ELR (cell line): ENCODE measurements around the gene FKBP15.
"Not testable (repeated sequence)": the region's sequence is repeated elsewhere in the genome, so short reads cannot be mapped to it uniquely, and the experiment has no call there.

Experiments
- DNase-seq: peaks from one replicate; pipeline ENCODE4 v3.0.0-alpha.2; 2015; ENCODE audit warnings: low read depth

The FKBP15 gene, protein sequence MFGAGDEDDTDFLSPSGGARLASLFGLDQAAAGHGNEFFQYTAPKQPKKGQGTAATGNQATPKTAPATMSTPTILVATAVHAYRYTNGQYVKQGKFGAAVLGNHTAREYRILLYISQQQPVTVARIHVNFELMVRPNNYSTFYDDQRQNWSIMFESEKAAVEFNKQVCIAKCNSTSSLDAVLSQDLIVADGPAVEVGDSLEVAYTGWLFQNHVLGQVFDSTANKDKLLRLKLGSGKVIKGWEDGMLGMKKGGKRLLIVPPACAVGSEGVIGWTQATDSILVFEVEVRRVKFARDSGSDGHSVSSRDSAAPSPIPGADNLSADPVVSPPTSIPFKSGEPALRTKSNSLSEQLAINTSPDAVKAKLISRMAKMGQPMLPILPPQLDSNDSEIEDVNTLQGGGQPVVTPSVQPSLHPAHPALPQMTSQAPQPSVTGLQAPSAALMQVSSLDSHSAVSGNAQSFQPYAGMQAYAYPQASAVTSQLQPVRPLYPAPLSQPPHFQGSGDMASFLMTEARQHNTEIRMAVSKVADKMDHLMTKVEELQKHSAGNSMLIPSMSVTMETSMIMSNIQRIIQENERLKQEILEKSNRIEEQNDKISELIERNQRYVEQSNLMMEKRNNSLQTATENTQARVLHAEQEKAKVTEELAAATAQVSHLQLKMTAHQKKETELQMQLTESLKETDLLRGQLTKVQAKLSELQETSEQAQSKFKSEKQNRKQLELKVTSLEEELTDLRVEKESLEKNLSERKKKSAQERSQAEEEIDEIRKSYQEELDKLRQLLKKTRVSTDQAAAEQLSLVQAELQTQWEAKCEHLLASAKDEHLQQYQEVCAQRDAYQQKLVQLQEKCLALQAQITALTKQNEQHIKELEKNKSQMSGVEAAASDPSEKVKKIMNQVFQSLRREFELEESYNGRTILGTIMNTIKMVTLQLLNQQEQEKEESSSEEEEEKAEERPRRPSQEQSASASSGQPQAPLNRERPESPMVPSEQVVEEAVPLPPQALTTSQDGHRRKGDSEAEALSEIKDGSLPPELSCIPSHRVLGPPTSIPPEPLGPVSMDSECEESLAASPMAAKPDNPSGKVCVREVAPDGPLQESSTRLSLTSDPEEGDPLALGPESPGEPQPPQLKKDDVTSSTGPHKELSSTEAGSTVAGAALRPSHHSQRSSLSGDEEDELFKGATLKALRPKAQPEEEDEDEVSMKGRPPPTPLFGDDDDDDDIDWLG

GRCh38 chr9:113221003-113221799, at the start of gene FKBP15, which contains the start of gene SLC31A1:
FKBP15 (minus strand) TSS chr9:113221277; CDS start chr9:113221243, 34 bp downstream.
SLC31A1 (plus strand) TSS chr9:113221544; CDS start chr9:113256149, 34,605 bp downstream.
- peak; percentile 99 for DNase-seq

DNA sequence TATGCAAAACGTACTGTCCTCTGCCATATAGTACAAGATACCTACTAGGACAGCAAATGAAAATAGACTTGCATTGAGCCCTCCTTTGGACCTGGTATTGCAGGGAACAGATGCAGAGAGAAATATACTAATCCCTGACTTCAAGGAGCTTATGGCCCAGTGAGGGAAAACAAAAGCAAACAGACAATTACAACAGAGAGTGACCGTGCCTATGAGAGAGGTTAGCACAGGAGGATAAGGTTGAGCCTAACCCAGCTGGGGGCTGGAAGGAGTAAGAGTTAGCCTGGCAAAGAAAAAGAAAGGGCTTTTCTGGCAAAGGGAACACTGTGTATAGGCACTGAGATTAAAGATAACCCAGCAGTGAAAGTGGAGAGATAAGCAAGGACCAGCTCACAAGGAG, 48.8 kb upstream of the FKBP15 start:
- DNase-seq, result no peak

DNA sequence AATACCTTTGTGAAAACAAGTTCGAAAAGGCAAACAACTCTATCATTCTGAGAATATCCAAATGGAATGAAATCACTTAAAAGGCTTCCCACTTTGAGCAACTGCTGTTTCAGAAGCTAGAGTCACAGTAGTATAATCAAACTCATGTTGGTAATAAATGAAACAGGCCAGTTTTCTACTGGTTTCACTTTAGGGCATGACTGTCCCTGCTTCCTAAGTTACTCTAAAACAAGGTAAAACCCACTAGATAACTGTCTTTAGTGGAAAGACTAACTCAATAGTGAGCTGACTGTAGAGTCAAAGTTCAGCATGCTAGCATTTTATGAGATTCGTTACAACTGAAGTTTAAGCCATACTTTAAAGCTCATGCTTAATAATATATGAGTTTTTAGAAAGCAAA, 48.3 kb upstream of the FKBP15 start:
- DNase-seq, result no peak

GRCh38 chr9:113267911-113268566, 47.0 kb upstream of the FKBP15 start:
- no peak for DNase-seq

DNA sequence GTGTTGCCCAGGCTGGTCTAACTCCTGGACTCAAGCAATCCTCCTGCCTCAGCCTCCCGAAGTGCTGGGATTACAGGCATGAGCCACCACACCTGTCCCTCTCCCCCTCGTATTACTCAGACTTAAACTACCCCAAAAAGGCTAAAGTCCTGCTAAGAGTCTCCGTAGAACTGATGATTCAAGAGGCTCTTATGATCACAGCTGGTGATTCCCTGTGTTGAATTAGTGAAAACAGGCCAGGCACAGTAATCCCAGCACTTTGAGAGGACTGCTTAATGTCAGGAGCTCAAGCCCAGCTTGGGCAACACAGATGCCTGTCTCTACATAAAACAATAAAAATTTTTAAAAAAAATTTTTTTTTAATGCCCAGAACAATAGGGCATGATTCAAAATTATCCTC, 45.1 kb upstream of the FKBP15 start:
- DNase-seq, result no peak

- no peak for DNase-seq
Measured at GRCh38 chr9:113261917-113262671, 41.0 kb upstream of the FKBP15 start.

- no peak for DNase-seq
Measured at GRCh38 chr9:113258282-113258681, 37.2 kb upstream of the FKBP15 start.

GRCh38 chr9:113257863-113258262, 36.8 kb upstream of the FKBP15 start:
- DNase-seq, result no peak

DNA sequence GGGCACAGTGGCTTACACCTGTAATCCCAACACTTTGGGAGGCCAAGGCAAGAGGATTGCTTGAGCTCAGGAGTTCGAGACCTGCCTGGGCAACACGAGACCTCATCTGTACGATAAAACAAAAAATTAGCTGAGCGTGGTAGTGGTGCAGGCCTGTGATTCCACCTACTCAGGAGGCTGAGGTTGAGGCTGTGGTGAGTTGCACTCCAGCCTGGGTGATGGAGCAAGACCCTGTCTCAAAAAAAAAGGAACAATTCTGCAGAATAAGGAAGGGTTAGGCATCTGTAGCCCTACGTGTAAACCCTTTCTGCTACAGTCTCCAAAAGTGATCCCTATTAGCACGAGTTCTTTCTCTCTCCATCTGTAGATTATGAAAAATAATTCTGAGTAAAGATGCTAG, 34.4 kb upstream of the FKBP15 start:
- no peak for DNase-seq

GRCh38 chr9:113254991-113255390, 33.9 kb upstream of the FKBP15 start:
- DNase-seq, result no peak

DNA sequence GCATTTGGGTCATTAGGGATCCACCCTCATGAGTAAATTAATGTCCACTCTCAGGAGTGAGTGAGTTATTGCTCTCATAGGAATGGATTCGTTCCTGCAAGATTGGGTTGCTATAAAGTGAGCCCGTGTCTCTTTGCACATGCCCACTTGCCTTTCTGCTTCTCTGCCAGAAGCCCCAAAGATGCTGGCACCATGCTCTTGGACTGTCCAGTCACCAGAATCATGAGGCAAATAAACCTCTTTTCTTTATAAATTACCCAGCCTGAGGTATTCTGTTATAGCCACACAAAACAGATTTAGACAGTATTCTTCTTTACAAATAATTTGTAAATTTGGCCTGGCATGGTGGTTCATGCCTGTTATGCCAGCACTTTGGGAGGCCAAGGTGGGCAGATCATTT, 29.7 kb upstream of the FKBP15 start:
- no peak for DNase-seq

GRCh38 chr9:113249661-113250060, 28.6 kb upstream of the FKBP15 start:
- DNase-seq, result not testable (repeated sequence)

DNA sequence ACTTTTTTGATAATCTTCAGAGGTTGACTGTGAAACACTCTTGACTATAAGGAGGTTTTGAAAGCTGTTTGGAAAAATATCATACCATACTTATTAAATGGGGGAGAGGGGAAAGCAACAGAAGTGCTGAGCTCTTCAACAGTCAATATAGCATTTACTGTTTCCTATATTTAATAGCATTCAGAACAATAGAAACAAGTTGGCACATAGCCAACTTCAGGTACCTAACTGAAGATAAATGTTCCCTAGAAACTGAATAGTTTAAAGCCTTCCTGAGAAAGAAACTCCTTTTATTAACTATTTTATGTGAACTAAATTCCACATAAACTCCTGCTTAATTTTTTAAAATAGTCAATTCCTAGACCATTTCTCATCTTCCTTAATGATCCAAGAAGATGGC, 26.6 kb upstream of the FKBP15 start:
- DNase-seq, result no peak

GRCh38 chr9:113246928-113247327, 25.9 kb upstream of the FKBP15 start:
- no peak for DNase-seq

- no peak for DNase-seq
Measured at GRCh38 chr9:113245894-113246293, 24.8 kb upstream of the FKBP15 start.

DNA sequence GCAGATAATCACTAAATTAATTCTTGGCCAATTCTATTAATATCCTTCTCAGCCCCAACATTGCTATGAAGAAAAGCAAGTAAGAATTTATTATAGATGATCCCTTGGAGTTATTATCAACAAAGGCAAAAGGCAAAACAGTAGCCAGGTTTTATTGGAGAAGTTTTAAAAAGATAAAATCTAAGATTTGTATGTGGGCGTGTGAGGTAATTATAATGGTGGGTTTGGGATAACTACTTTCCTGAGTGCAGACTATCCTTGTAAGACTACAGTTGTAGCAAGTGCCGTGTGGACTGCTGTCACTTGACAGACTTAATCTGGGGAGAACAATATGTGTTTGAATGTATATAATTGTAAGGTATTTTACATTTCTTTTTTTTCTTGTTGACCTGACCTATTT, 23.5 kb upstream of the FKBP15 start:
- DNase-seq, result no peak

- DNase-seq, result no peak
Measured at GRCh38 chr9:113241161-113241560, 20.1 kb upstream of the FKBP15 start.

DNA sequence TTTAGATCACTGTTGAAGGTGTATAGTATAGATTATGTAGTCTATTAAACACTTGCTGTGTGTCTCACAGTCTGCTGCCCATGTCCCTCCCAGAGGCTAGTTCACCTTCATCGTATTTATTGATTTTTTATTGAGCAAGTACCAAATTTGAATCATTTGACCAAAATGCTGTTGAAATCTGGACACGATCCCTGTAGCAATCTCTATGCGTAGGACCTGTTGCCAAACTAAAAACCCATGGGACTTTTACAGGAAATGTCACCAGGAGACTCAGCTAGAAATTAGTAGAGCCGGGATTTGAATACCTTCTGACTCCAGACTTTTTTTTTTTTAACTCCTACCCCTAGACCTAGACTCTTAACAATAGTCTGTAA, 17.8 kb upstream of the FKBP15 start:
- DNase-seq, result no peak

DNA sequence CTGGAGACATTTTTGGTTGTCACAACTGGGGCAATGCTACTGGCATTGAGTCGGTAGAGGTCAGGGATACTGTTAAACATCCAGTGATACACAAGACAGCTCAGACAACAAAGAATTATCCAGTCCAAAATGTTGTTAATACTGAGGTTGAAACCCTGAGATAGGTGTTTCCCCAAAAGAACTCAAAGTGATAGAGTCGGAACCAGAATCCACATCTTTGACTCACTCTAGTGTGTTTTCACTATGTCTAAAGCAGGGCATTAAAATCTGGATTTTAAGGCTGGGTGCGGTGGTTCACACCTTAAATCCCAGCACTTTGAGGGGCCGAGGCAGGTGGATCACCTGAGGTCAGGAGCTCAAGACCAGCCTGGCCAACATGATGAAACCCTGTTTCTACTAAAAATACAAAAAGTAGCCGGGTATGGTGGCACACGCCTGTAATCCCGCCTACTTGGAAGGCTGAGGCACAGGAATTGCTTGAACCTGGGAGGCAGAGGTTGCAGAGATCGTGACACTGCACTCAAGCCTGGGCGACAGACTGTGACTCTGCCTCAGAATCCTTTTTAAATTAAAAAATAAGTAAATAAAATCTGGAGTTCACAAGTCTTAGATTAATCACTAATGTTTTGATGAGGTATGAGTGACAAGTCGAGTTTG, 17.3 kb upstream of the FKBP15 start:
- DNase-seq, result no peak

DNA sequence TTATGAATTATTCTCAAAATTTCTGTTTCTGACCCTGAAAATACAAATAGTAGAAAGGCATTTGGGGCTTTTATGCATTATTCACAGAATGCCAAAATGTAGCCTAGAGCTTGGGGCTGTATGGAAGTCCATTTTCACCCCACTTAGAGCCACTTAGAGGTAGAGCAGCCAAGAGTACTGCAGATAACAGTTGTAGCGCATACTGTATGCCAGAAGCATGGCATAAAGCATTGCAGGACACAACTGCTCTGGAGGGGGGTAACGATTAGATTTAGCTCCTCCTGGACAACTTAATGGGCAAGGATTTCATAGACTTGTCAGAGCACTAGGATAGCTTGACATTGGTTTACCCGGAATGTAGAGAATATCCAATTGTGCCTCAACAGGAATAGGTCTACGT, 15.9 kb upstream of the FKBP15 start:
- DNase-seq, result no peak
